Ascending aorta (tissue), 2 donors: Measurements from ENCODE around the gene FOXN3. TPM values are rescaled to one million over a fixed set of nuclear protein-coding genes. Genes with fewer than 3 reads are reported as not detected.

Experiments
- DNase-seq, 2 donors: peaks; one replicate each; pipeline ENCODE4 v3.0.0-alpha.2; 2019; ENCODE audit warnings: low spot score in 2 of 2
- H3K27ac ChIP-seq, 2 donors: fragments of 200-600 bp; sonication (generic); one replicate each; pipeline ENCODE4 v1.5.1; 2016 to 2017; ENCODE audit warnings: mild to moderate bottlenecking in 1 of 2
- H3K27me3 ChIP-seq: fragments of 200-600 bp; sonication (generic); one replicate; pipeline ENCODE4 v1.5.1; 2017
- H3K36me3 ChIP-seq, 2 donors: fragments of 200-600 bp; sonication (generic); one replicate each; pipeline ENCODE4 v1.5.1; 2016
- H3K4me1 ChIP-seq, 2 donors: fragments of 200-600 bp; sonication (generic); one replicate each; pipeline ENCODE4 v1.5.1; 2016 to 2017; ENCODE audit warnings: mild to moderate bottlenecking in 1 of 2
- H3K4me3 ChIP-seq, 2 donors: fragments of 200-600 bp; sonication (generic); one replicate each; pipeline ENCODE4 v1.5.1; 2016 to 2017; ENCODE audit warnings: mild to moderate bottlenecking in 1 of 2
- H3K9me3 ChIP-seq, 2 donors: fragments of 200-600 bp; sonication (generic); one replicate each; pipeline ENCODE4 v1.5.1; 2016
- intact Hi-C: fragments of 100-400 bp; cut with DNase I; formaldehyde crosslinking; loops from one replicate; pipeline ENCODE4 v1.15.1; 2023
- total RNA-seq: library from RNA; depleted of rRNA; stranded (reverse); fragments of >200 nt; gene quantifications from one replicate; pipeline ENCODE4 v1.1.0, GENCODE V29; 2016
- TF ChIP-seq, protein P1 (sequence below), 3 experiments: fragments of 200-600 bp in 2 of 3; fragments of 450-650 bp in 1 of 3; sonication (generic) in 2 of 3; IDR thresholded peaks; one replicate each; pipeline ENCODE4 v1.5.1; 2016 to 2019; ENCODE audit warnings: antibody characterized with exemption in 3 of 3, mild to moderate bottlenecking in 1 of 3, moderate library complexity in 1 of 3

FOXN3 gene
- total RNA-seq, 1 donor from 2014 or later = 96.3 TPM

DNA sequence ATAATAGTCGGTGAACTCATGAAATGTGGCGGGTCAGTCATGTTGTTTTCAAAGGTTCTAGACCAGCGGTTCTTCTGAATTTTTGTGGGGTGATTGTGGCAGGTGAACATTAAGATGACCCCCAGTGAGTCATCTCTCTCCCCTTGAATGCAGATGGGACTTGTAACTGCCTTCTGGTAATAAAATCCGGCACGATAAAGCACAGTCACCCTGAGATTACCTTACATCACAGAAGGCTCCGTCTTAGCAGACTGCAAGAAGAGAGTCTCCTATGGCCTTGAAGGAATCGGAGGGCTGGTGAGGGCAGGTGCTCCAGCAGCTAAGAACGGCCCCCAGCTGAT is 189.6 kb downstream of the FOXN3 start:
- no peak for DNase-seq
- Histone ChIP-seq H3K4me1 (peaks cover 0 to 34% of the 10 kb centered on the region in 2 donors), H3K27ac (peak overlapping the region; percentile 78 to 82), H3K4me3 (peak overlapping the region in 1 of 2 donors; percentile 38), H3K27me3 (no peaks in the 10 kb centered on the region), H3K36me3 (peaks cover 0 to 4% of the 10 kb centered on the region in 2 donors), H3K9me3 (no peaks in the 10 kb centered on the region)
- intact Hi-C loops = loop anchor here (5.0 kb wide), 2 partner anchors 40 to 190 kb away; partner anchors contain the start of gene FOXN3
- TF ChIP-seq, protein P1, sequence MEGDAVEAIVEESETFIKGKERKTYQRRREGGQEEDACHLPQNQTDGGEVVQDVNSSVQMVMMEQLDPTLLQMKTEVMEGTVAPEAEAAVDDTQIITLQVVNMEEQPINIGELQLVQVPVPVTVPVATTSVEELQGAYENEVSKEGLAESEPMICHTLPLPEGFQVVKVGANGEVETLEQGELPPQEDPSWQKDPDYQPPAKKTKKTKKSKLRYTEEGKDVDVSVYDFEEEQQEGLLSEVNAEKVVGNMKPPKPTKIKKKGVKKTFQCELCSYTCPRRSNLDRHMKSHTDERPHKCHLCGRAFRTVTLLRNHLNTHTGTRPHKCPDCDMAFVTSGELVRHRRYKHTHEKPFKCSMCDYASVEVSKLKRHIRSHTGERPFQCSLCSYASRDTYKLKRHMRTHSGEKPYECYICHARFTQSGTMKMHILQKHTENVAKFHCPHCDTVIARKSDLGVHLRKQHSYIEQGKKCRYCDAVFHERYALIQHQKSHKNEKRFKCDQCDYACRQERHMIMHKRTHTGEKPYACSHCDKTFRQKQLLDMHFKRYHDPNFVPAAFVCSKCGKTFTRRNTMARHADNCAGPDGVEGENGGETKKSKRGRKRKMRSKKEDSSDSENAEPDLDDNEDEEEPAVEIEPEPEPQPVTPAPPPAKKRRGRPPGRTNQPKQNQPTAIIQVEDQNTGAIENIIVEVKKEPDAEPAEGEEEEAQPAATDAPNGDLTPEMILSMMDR (IDR thresholded peaks at IDR 0.05) = no peak

DNA sequence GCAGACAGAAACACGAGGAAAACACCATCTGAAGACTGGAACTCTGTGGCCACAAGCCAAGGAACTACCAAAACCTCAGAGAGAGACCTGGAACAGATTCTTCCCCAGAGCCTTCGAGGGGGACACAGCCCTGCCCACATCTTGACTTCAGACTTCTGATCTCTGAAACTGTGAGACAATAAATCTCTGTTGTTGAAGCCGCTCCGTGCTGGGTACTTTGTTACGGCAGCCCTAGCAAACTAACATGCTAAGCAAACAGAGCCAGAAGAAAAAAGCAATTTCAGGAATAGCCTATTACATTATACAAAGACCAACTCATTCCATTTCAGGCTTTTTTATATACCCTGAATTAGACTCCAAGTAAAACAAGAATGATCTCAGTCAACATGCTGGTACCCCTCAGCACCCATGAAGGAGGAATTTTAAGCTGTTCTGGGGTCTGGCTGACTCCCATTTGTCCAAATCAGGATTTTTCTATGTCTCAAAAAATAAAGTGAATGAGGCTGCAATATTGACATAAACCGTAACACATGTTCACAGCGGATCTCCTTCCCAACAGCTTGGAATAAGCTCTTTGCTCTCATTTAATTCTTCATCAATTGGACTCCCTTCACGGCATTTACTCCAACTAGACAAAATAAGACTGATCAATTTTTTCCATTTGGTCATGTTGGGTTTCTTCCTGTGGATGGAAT is 190.1 kb downstream of the FOXN3 start:
- TF ChIP-seq, protein P1 (IDR thresholded peaks at IDR 0.05) = no peak
- H3K27me3 ChIP-seq = no peaks in the 10 kb centered on the region
- DNase-seq = no peak
- peak overlapping the region in 1 of 2 donors; percentile 38 for H3K4me3 ChIP-seq
- peaks cover 0 to 4% of the 10 kb centered on the region in 2 donors for H3K36me3 ChIP-seq
- intact Hi-C loops = loop anchor here (5.0 kb wide), 2 partner anchors 40 to 190 kb away; partner anchors contain the start of gene FOXN3
- H3K27ac ChIP-seq = peak overlapping the region; percentile 78 to 82
- H3K9me3 ChIP-seq = no peaks in the 10 kb centered on the region
- peaks cover 0 to 34% of the 10 kb centered on the region in 2 donors for H3K4me1 ChIP-seq

DNA sequence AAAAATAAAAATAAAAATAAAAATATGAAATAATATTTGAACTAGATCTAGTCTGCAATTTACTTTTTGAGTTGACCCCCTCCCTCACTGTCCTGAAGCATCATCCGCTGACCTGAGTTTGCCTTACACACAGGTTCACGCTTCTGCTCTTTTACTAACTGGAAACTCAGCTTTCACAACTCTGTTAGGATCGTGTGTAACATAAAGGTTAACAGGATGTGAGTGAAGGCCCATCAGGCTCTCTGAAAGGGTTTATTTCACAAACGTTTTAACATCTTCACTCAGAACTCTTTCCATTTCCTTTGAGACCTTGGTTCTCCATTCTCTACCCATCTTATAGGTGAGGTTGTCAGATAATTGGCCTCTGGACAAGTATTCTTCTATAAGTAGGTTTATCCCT is 191.4 kb downstream of the FOXN3 start:
- Histone ChIP-seq H3K9me3 (no peaks in the 10 kb centered on the region), H3K27me3 (no peaks in the 10 kb centered on the region), H3K4me3 (no peak overlapping the region), H3K4me1 (peaks cover 4 to 38% of the 10 kb centered on the region in 2 donors), H3K27ac (peak overlapping the region; percentile 78 to 82), H3K36me3 (peaks cover 0 to 4% of the 10 kb centered on the region in 2 donors)
- TF ChIP-seq, protein P1 (IDR thresholded peaks at IDR 0.05) = no peak
- no peak for DNase-seq
- intact Hi-C loops = loop anchor here (5.0 kb wide), 2 partner anchors 38 to 192 kb away; partner anchors contain the start of gene FOXN3

DNA sequence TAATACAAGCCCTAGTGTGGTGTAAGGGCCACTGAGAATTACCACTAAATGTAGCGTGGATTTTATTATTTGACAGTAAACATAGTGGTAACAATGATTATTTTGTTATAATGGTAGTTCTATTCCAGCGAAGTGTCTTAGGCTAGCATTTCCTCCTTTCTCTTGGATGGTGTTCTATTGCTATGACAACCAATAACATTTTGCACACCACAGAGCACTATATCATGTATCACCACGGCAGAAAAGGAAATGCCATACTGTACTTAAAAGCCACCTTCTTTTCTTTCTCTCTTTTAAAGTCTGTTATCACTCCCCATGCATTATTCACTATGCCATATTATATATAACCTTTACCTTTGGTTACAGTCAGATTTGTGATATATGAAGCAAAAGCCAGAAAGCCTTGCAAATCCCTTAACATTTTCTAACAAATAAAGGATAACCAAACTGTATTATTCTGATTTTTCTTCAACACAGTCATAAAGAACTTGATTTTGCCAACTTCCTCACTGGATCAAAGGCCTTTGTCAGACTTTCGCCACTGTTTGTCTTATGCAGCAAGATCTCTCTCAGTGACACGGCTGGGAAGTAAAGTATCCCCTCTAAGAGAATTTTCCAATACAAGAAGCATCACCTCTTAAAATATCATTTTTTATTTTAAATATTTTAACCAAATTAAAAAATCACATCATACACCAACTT is 195.8 kb downstream of the FOXN3 start:
- intact Hi-C loops = no loop called here
- Histone ChIP-seq H3K27ac (peak overlapping the region in 1 of 2 donors; percentile 31), H3K9me3 (no peaks in the 10 kb centered on the region), H3K4me1 (peaks cover 5 to 12% of the 10 kb centered on the region in 2 donors), H3K27me3 (no peaks in the 10 kb centered on the region), H3K36me3 (peaks cover 0 to 4% of the 10 kb centered on the region in 2 donors), H3K4me3 (no peak overlapping the region)
- no peak for DNase-seq
- TF ChIP-seq, protein P1 (IDR thresholded peaks at IDR 0.05) = no peak

DNA sequence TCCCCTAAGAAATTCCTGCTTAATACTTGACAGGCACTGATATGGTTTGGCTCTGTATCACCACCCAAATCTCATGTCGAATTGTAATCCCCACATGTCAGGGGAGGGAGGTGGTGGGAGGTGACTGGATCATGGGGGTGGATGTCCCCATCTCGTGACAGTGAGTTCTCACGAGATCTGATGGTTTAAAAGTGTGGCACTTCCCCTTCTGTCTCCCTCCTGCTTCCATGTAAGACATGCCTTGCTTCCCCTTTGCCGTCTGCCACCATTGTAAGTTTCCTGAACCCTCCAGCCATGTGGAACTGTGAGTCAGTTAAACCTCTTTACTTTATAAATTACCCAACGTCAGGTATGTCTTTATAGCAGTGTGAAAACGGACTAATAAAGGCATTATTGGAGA is 198.0 kb downstream of the FOXN3 start:
- intact Hi-C loops = loop anchor here (10.0 kb wide), 1 partner anchor 696 kb away; no protein-coding TSS in a partner anchor
- no peaks in the 10 kb centered on the region for H3K9me3 ChIP-seq
- no peak for DNase-seq
- H3K36me3 ChIP-seq = peaks cover 0 to 4% of the 10 kb centered on the region in 2 donors
- no peak overlapping the region for H3K27ac ChIP-seq
- no peak overlapping the region for H3K4me3 ChIP-seq
- H3K27me3 ChIP-seq = no peaks in the 10 kb centered on the region
- H3K4me1 ChIP-seq = peaks cover 10 to 21% of the 10 kb centered on the region in 2 donors
- TF ChIP-seq, protein P1 (IDR thresholded peaks at IDR 0.05) = no peak
